Measurements from ENCODE around the gene CUL3. TPM values are rescaled to one million over a fixed set of nuclear protein-coding genes. Genes with fewer than 3 reads are reported as not detected.

Gene CUL3
- total RNA-seq, 4 donors from 2014 or later: 94.1 to 120 (median 109) TPM

- Histone ChIP-seq H3K27ac (no peak overlapping the region), H3K9me3 (no peaks in the 10 kb centered on the region), H3K27me3 (no peaks in the 10 kb centered on the region), H3K36me3 (peaks cover 0 to 32% of the 10 kb centered on the region in 2 donors), H3K4me3 (no peak overlapping the region), H3K4me1 (peaks cover 3 to 14% of the 10 kb centered on the region in 2 donors)
- intact Hi-C loops (cut with DNase I; ENCODE audit: low total_unique reads): no loop called here
- TF ChIP-seq POLR2A (IDR thresholded peaks at IDR 0.05) (no peak), CTCF (IDR thresholded peaks at IDR 0.05 in 4 of 5, conservative IDR thresholded peaks at IDR 0.05 in 1 of 5) (no peak)
- no peak for DNase-seq
- no peak for ATAC-seq
- in situ Hi-C loops (cut with MboI; ENCODE audit: low sequenced_read_pairs in 4 of 4): no loop called here
Observed at GRCh38 chr2:224479826-224480225, 105.3 kb downstream of the CUL3 start.

- Histone ChIP-seq H3K4me1 (no peaks in the 10 kb centered on the region), H3K9me3 (no peaks in the 10 kb centered on the region), H3K27me3 (no peaks in the 10 kb centered on the region), H3K4me3 (no peak overlapping the region), H3K36me3 (peaks cover 0 to 39% of the 10 kb centered on the region in 2 donors), H3K27ac (no peak overlapping the region)
- intact Hi-C loops (cut with DNase I; ENCODE audit: low total_unique reads): no loop called here
- in situ Hi-C loops (cut with MboI; ENCODE audit: low sequenced_read_pairs in 4 of 4): no loop called here
- no peak for ATAC-seq
- DNase-seq: no peak
- TF ChIP-seq POLR2A (IDR thresholded peaks at IDR 0.05): no peak
- TF ChIP-seq CTCF (IDR thresholded peaks at IDR 0.05 in 4 of 5, conservative IDR thresholded peaks at IDR 0.05 in 1 of 5): no peak
Observed at GRCh38 chr2:224472827-224473226, 112.3 kb downstream of the CUL3 start.

GRCh38 chr2:224472137-224472536 is 113.0 kb downstream of the CUL3 start:
- Histone ChIP-seq H3K27me3 (no peaks in the 10 kb centered on the region), H3K36me3 (peaks cover 0 to 33% of the 10 kb centered on the region in 2 donors), H3K4me1 (no peaks in the 10 kb centered on the region), H3K27ac (no peak overlapping the region), H3K9me3 (no peaks in the 10 kb centered on the region), H3K4me3 (no peak overlapping the region)
- no peak for DNase-seq
- TF ChIP-seq CTCF (IDR thresholded peaks at IDR 0.05 in 4 of 5, conservative IDR thresholded peaks at IDR 0.05 in 1 of 5) (no peak), POLR2A (IDR thresholded peaks at IDR 0.05) (no peak)
- intact Hi-C loops (cut with DNase I; ENCODE audit: low total_unique reads): no loop called here
- in situ Hi-C loops (cut with MboI; ENCODE audit: low sequenced_read_pairs in 4 of 4): no loop called here
- no peak for ATAC-seq

DNA sequence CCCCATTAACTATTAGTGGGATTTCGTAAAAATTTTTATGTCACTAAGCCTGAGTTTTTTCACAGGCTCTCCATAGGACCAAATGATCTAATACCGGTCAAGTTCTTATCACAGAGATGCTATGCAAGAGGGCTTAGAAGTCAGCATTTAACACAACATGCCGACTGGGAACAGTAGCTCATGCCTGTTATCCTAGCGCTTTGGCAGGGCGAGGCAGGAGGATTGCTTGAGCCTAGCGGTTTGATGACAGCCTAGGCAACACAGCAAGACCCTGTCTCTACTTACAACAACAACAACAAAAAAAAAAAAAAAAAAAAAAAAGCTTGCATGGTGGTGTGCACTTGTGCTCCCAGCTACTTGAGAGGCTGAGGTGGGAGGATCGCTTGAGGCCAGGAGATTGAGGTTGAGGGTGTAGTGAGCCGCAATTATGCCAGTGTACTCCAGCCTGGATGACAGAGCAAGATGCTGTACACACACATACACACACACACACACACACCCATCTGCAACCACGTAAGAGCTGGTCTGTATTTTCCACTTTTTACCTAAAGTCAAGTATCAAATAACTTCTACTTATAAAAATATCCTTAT is 115.7 kb downstream of the CUL3 start:
- Histone ChIP-seq H3K27ac (no peak overlapping the region), H3K27me3 (no peaks in the 10 kb centered on the region), H3K4me3 (no peak overlapping the region), H3K9me3 (no peaks in the 10 kb centered on the region), H3K36me3 (peaks cover 0 to 10% of the 10 kb centered on the region in 2 donors), H3K4me1 (no peaks in the 10 kb centered on the region)
- no peak for TF ChIP-seq CTCF (IDR thresholded peaks at IDR 0.05 in 4 of 5, conservative IDR thresholded peaks at IDR 0.05 in 1 of 5)
- TF ChIP-seq POLR2A (IDR thresholded peaks at IDR 0.05): no peak
- ATAC-seq (no peak), DNase-seq (no peak)
- in situ Hi-C loops (cut with MboI; ENCODE audit: low sequenced_read_pairs in 4 of 4): no loop called here
- intact Hi-C loops (cut with DNase I; ENCODE audit: low total_unique reads): no loop called here

Measured in gastrocnemius medialis (tissue), 4 donors.